GM12878 (cell line): ENCODE measurements around the gene ABCC1. TPM values are rescaled to one million over a fixed set of nuclear protein-coding genes. Genes with fewer than 3 reads are reported as not detected.

ENCODE experiments used
- ATAC-seq: fragments of 200-7000 bp; cut with Tn5 transposase; 3 replicates; pipeline ENCODE4 v1.9.1; 2020; ENCODE audit warnings: mild to moderate bottlenecking, moderate library complexity
- BruUV-seq: library from RNA; stranded (reverse); fragments of 400-500 nt; replicated peaks from 2 replicates; lab custom pipeline; 2021; lab: Mats Ljungman, UMichigan
- CTCF ChIA-PET: fragments of 300-600 bp; sonication (Branson Sonifier 250); formaldehyde crosslinking; extraction: SDS; loops from one replicate; lab custom pipeline; 2021; ENCODE audit warnings: inconsistent platforms; lab: Yijun Ruan, JAX
- POLR2A ChIA-PET: fragments of 350-600 bp; formaldehyde crosslinking; extraction: SDS; loops from one replicate; lab custom pipeline; 2021; ENCODE audit warnings: inconsistent platforms; lab: Charles Lee
- RAD21 ChIA-PET: fragments of 300-600 bp; sonication (Branson Sonifier 250); formaldehyde crosslinking; loops from one replicate; lab custom pipeline; 2023; ENCODE audit warnings: antibody characterized with exemption; ENCODE audit not compliant: unreplicated experiment; lab: Charles Lee
- SMC1A ChIA-PET: fragments of 300-600 bp; sonication (Branson Sonifier 250); formaldehyde crosslinking; loops from one replicate; lab custom pipeline; 2023; ENCODE audit not compliant: unreplicated experiment, uncharacterized antibody; lab: Charles Lee
- DNase-seq: peaks from one replicate; pipeline ENCODE4 v3.0.0-alpha.2; 2011; ENCODE audit warnings: low read depth, low spot score
- FAIRE-seq: peaks from 3 replicates; lab custom pipeline; 2011; peaks lifted over from hg19 to GRCh38; lab: Jason Lieb, UNC
- H2AFZ ChIP-seq: 2 replicates; pipeline ENCODE4 v1.6.0; 2011; ENCODE audit warnings: low read depth, low read length, control low read depth; ENCODE audit not compliant: control insufficient read depth
- H3K27ac ChIP-seq: 2 replicates; pipeline ENCODE4 v1.5.1; 2011; ENCODE audit warnings: control low read depth; ENCODE audit not compliant: control insufficient read depth, insufficient read depth
- H3K27me3 ChIP-seq, 2 experiments: replicated peaks in 1 of 2; 2 replicates each; pipeline versions ENCODE4 v1.6.0 to v1.6.1; 2011; ENCODE audit warnings: low read length in 1 of 2; ENCODE audit not compliant: control insufficient read depth in 2 of 2, insufficient read depth in 2 of 2
- H3K36me3 ChIP-seq, 2 experiments: 2 replicates each; pipeline ENCODE4 v1.5.1; 2011; ENCODE audit warnings: low read length in 1 of 2; ENCODE audit not compliant: control insufficient read depth in 2 of 2, insufficient read depth in 2 of 2
- H3K4me1 ChIP-seq: 2 replicates; pipeline ENCODE4 v1.6.1; 2011; ENCODE audit warnings: mild to moderate bottlenecking, low read length, moderate library complexity, mixed read lengths; ENCODE audit not compliant: control insufficient read depth, insufficient read depth
- H3K4me2 ChIP-seq: 2 replicates; pipeline ENCODE4 v1.6.0; 2011; ENCODE audit warnings: control low read depth; ENCODE audit not compliant: control insufficient read depth, insufficient read depth
- H3K4me3 ChIP-seq: fragments of 200-600 bp; sonication (generic); 2 replicates; pipeline ENCODE4 v1.5.1; 2016
- H3K79me2 ChIP-seq: 2 replicates; pipeline ENCODE4 v1.6.0; 2011; ENCODE audit warnings: low read length; ENCODE audit not compliant: control insufficient read depth, insufficient read depth
- H3K9ac ChIP-seq: 2 replicates; pipeline ENCODE4 v1.8.0; 2011; ENCODE audit warnings: low read length, control low read depth, mixed read lengths; ENCODE audit not compliant: control insufficient read depth, insufficient read depth
- H3K9me3 ChIP-seq: replicated peaks from 3 replicates; pipeline ENCODE4 v1.5.1; 2011; ENCODE audit warnings: mild to moderate bottlenecking, low read length; ENCODE audit not compliant: control insufficient read depth, insufficient read depth
- H4K20me1 ChIP-seq: 2 replicates; pipeline ENCODE4 v1.6.0; 2011; ENCODE audit not compliant: control insufficient read depth, insufficient read depth
- BCLAF1 ChIP-seq: fragments of 450-650 bp; IDR thresholded peaks from 2 replicates; pipeline ENCODE4 v1.6.1; 2017; ENCODE audit warnings: antibody characterized with exemption, mild to moderate bottlenecking, moderate library complexity
- CREB1 ChIP-seq: IDR thresholded peaks from 2 replicates; pipeline ENCODE4 v1.6.1; 2012; ENCODE audit warnings: low read depth, mild to moderate bottlenecking, inconsistent platforms
- ESRRA ChIP-seq: IDR thresholded peaks from 2 replicates; pipeline ENCODE4 v1.6.1; 2012; ENCODE audit warnings: mild to moderate bottlenecking, low read length, improper control_type of control experiment
- MTA2 ChIP-seq: fragments of 450-650 bp; IDR thresholded peaks from 2 replicates; pipeline ENCODE4 v1.6.1; 2016; ENCODE audit warnings: low read depth, mild to moderate bottlenecking, moderate library complexity
- MTA3 ChIP-seq: IDR thresholded peaks from 2 replicates; pipeline ENCODE4 v1.6.1; 2012; ENCODE audit warnings: low read length, inconsistent platforms, borderline replicate concordance
- TCF7 ChIP-seq: IDR thresholded peaks from 2 replicates; pipeline ENCODE4 v1.6.1; 2014; ENCODE audit warnings: antibody characterized with exemption, borderline replicate concordance
- YBX1 ChIP-seq: fragments of 450-650 bp; IDR thresholded peaks from 2 replicates; pipeline ENCODE4 v1.6.1; 2016; ENCODE audit warnings: antibody characterized with exemption
- ZNF274 ChIP-seq: IDR thresholded peaks from one replicate; pipeline ENCODE4 v1.8.0; 2011; ENCODE audit not compliant: insufficient read length, insufficient read depth
- WGBS: methylation state at CpG from one replicate; pipeline ENCODE4 v1.1.6; 2016; ENCODE audit warnings: low lambda C conversion rate; ENCODE audit not compliant: insufficient replicate concordance, insufficient coverage; ENCODE audit errors: missing lambda C conversion rate; 5-methylcytosine and 5-hydroxymethylcytosine counted together
- in situ Hi-C: fragments of 300-500 bp; cut with MboI; formaldehyde crosslinking; loops from 9 replicates; pipeline ENCODE4 v1.14.3; 2018; ENCODE audit warnings: mixed read lengths
- intact Hi-C: fragments of 100-400 bp; cut with micrococcal nuclease; formaldehyde crosslinking; loops from one replicate; pipeline ENCODE4 v1.14.2; 2022; ENCODE audit not compliant: unreplicated experiment
- polyA plus RNA-seq, 11 experiments: library from polyadenylated mRNA; depleted of rRNA in 4 of 11; unstranded in 6 of 11; stranded (reverse) in 5 of 11; fragments of >200 nt; fragmentation: Nextera tagmentation in 4 of 11; fragmentation: Illumina TruSeq in 1 of 11; extraction: Ambion mirVana in 4 of 11; extraction: Trizol in 1 of 11; gene quantifications; 1 replicate in 1 of 11; 2 replicates in 10 of 11; pipeline versions ENCODE4 v1.2.1 to v1.2.3, GENCODE V29; 2011 to 2016; ENCODE audit warnings: inconsistent platforms in 2 of 11, missing spikeins in 2 of 11, low read depth in 1 of 11
- total RNA-seq, 4 experiments: library from RNA; depleted of rRNA in 3 of 4; stranded (reverse); fragments of >200 nt in 3 of 4; fragmentation: Illumina TruSeq in 1 of 4; extraction: Trizol in 1 of 4; gene quantifications; 2 replicates each; pipeline versions ENCODE4 v1.2.1 to v1.2.3, GENCODE V29; 2013 to 2021

The ABCC1 gene
- total and polyA plus RNA-seq, 10 of the 15 experiments (the other 5 are each of a cell fraction or from before 2014, with no cell fraction given), result 3.2 to 44.6 (median 14.5) TPM

GRCh38 chr16:15924996-15925395 is 24.4 kb upstream of the ABCC1 start:
- intact Hi-C loops, result no loop called here
- no peak for DNase-seq
- POLR2A ChIA-PET, result no interaction called here
- H2AFZ ChIP-seq, result no peak overlapping the region
- H3K4me3 ChIP-seq, result no peak overlapping the region
- TF ChIP-seq ZNF274 (no peak), ESRRA (no peak), CREB1 (no peak), TCF7 (no peak), MTA2 (no peak)
- TF ChIP-seq, all 136 proteins: peak for 0
- no peaks in the 10 kb centered on the region for H3K36me3 ChIP-seq
- H3K4me2 ChIP-seq, result no peak overlapping the region
- ATAC-seq, result no peak
- no peaks in the 10 kb centered on the region for H3K9me3 ChIP-seq
- no peak for FAIRE-seq
- H3K4me1 ChIP-seq, result no peaks in the 10 kb centered on the region
- H3K27ac ChIP-seq, result no peak overlapping the region
- ChIA-PET SMC1A (no interaction called here), RAD21 (no interaction called here), CTCF (no interaction called here)
- H3K27me3 ChIP-seq, result no peaks in the 10 kb centered on the region
- 77% methylated on average over 13 of the region's 13 CpGs for WGBS
- BruUV-seq, result no TSS peak
- no peaks in the 10 kb centered on the region for H3K79me2 ChIP-seq
- no peaks in the 10 kb centered on the region; the same call in 1 of the 2 replicates for H4K20me1 ChIP-seq
- no peak overlapping the region for H3K9ac ChIP-seq
- in situ Hi-C loops, result no loop called here

- RAD21 ChIA-PET, result no interaction called here
- CTCF ChIA-PET, result no interaction called here
- SMC1A ChIA-PET, result no interaction called here
- intact Hi-C loops, result no loop called here
- no peak overlapping the region for H3K4me3 ChIP-seq
- 80% methylated on average over 9 of the region's 9 CpGs for WGBS
- H3K4me1 ChIP-seq, result no peaks in the 10 kb centered on the region
- H4K20me1 ChIP-seq, result no peaks in the 10 kb centered on the region; the same call in 1 of the 2 replicates
- POLR2A ChIA-PET, result no interaction called here
- DNase-seq (no peak), FAIRE-seq (no peak)
- H3K27ac ChIP-seq, result no peak overlapping the region
- H3K36me3 ChIP-seq, result no peaks in the 10 kb centered on the region
- no peaks in the 10 kb centered on the region for H3K27me3 ChIP-seq
- TF ChIP-seq YBX1, result no peak
- no peak for TF ChIP-seq MTA3
- TF ChIP-seq BCLAF1, result no peak
- TF ChIP-seq, all 136 proteins: peak for 0
- Histone ChIP-seq H3K9me3 (no peaks in the 10 kb centered on the region), H3K4me2 (no peak overlapping the region), H3K79me2 (no peaks in the 10 kb centered on the region), H2AFZ (no peak overlapping the region), H3K9ac (no peak overlapping the region)
- in situ Hi-C loops, result no loop called here
- BruUV-seq, result no TSS peak
- no peak for ATAC-seq
Measured at GRCh38 chr16:15925631-15926030, 23.8 kb upstream of the ABCC1 start.
